ENCODE data around the gene SPEG.

DNA sequence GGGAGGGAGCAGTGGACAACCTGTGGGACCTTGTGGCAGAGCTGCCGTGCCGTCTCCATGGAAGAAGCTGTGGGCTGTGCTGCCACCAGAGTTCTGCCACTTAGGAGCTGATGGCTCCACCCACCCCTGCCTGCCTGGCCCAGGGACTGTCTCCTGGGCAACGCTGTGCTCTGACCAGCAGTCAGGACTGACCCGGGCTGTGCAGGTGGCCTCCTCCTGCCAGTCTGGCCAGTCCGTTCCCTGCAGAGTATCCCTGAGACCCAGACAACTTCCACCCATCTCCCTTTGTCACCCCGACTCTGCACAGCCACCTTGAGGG, 92.4 kb downstream of the SPEG start:
- TF ChIP-seq, protein P1, sequence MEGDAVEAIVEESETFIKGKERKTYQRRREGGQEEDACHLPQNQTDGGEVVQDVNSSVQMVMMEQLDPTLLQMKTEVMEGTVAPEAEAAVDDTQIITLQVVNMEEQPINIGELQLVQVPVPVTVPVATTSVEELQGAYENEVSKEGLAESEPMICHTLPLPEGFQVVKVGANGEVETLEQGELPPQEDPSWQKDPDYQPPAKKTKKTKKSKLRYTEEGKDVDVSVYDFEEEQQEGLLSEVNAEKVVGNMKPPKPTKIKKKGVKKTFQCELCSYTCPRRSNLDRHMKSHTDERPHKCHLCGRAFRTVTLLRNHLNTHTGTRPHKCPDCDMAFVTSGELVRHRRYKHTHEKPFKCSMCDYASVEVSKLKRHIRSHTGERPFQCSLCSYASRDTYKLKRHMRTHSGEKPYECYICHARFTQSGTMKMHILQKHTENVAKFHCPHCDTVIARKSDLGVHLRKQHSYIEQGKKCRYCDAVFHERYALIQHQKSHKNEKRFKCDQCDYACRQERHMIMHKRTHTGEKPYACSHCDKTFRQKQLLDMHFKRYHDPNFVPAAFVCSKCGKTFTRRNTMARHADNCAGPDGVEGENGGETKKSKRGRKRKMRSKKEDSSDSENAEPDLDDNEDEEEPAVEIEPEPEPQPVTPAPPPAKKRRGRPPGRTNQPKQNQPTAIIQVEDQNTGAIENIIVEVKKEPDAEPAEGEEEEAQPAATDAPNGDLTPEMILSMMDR (optimal IDR thresholded peaks at IDR 0.05 in 1 of 3, IDR thresholded peaks at IDR 0.05 in 1 of 3, conservative IDR thresholded peaks at IDR 0.05 in 1 of 3; ENCODE audit: extremely low read depth in 1 of 3, insufficient read depth in 2 of 3, low read length in 3 of 3) = no peak
- no peak for TF ChIP-seq EZH2 (IDR thresholded peaks at IDR 0.05; ENCODE audit: low read length)
